Regular cardiac myocyte (primary cell): Measurements from ENCODE around the gene ZNF573. TPM values are rescaled to one million over a fixed set of nuclear protein-coding genes. Genes with fewer than 3 reads are reported as not detected.

ENCODE experiments used
- total RNA-seq: library from RNA; depleted of rRNA; stranded (reverse); fragments of >200 nt; gene quantifications from 2 replicates; pipeline ENCODE4 v1.2.3, GENCODE V29; 2014

ZNF573 gene
- total RNA-seq: 4.4 and 8.5 TPM in 2 replicates

DNA sequence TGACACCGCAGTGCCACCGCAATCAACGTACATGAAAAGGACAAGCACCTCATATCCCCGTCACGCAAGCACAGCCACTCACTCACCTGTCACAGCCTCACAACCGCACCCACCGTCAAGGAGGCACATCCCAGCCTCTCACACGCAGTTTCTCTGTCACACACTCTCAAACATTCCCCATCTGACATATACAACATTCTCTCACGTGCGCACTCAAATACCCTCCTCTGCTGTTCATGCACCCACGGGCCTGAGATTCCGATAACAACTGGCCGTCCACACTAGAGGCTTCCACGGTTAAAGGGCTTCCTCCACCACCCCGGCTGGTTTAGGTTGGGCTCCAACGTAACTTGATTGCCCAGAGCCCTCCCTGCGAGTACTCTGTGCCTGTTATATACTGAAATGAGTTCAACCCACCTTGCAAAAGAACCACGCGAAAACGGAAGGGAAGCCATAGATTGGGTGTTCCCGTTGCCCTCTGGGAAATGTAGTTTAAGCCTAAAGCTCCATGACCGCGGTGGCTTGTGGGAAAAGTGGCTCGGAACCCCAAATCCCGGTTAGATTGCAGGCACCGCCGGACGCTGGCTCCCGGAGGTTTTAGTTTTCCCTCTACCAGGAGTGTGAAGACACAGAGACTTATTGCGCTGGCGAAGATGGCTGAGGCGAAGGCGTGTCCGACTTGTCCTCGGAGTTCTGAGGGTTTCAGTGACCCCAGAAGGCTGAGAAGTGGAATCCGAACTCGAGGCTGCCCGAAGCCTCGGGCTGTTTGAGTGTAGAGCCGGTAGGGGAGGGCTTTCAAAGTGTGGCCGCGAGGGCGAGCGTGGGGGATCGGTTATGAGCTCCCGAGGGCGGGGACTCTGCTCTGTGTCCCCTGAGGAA, at the start of gene ZNF573:
ZNF573 (minus strand) TSS at position 460 of the 879 bp plus-strand sequence. CDS start 5,857 bp downstream, outside the sequence.

DNA sequence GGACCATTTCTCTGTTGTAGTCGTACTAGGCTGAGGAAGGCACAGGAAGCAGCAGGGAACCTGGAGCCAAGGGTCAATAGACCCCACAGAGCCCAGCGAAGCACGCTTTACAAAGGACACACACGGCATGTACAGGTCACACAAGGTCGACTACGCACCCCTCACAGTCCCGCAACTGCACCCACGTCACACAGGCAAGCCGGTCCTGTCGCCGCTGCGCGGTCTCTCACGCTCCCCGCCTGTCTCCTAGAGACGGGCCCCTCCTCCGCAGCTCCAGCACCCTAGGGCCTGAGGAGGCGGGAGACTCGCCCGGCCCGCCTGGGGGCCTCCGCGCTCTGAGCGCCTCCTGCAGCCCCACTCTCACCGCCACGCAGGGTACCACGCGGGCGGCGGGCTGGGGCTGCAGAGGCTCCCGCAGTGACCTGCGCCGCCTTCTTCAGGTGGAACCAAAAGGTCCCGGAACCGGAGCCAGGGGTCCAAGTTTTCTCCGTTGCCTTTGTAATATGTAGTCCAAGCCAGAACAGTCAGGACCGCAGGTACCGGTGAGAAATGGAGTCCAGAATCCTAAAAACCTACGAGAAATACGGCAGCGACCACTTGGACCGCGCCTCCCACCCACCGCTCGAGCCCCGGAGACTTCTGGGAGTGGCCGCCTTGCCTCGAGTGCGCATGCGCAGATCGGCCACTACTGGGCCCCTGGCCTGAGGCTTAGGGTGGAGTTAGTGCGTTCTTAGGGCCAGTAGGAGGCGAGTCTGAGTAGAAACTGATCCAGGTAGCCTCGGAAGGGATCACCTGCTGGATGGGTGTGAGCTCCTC, 60.1 kb downstream of the ZNF573 start, which contains the start of gene ZNF607:
ZNF607 (minus strand) TSS at position 651 of the 816 bp plus-strand sequence. CDS start 8,143 bp downstream, outside the sequence.

Other genes with a start within 250 kb of the ZNF573 start
- 1.7 and 5.4 TPM in 2 replicates for gene ZNF571, start 184.8 kb downstream of the ZNF573 start, total RNA-seq
- 0.19 and 2.3 TPM in 2 replicates for gene ZNF540, start 184.7 kb downstream of the ZNF573 start, total RNA-seq
- 14.6 and 16.9 TPM in 2 replicates for gene ZFP30, start 124.1 kb downstream of the ZNF573 start, total RNA-seq
- 3.8 and 6.8 TPM in 2 replicates for gene ZNF607, start 59.8 kb downstream of the ZNF573 start, total RNA-seq
- gene WDR87, start 127.0 kb upstream of the ZNF573 start, total RNA-seq: not detected in 2 replicates
- 13.2 and 23.6 TPM in 2 replicates for gene SIPA1L3, start 127.6 kb upstream of the ZNF573 start, total RNA-seq